ENCODE results near the gene OSBPL5.
"Not testable (repeated sequence)": the region's sequence is repeated elsewhere in the genome, so short reads cannot be mapped to it uniquely, and the experiment has no call there.

OSBPL5 gene

DNA sequence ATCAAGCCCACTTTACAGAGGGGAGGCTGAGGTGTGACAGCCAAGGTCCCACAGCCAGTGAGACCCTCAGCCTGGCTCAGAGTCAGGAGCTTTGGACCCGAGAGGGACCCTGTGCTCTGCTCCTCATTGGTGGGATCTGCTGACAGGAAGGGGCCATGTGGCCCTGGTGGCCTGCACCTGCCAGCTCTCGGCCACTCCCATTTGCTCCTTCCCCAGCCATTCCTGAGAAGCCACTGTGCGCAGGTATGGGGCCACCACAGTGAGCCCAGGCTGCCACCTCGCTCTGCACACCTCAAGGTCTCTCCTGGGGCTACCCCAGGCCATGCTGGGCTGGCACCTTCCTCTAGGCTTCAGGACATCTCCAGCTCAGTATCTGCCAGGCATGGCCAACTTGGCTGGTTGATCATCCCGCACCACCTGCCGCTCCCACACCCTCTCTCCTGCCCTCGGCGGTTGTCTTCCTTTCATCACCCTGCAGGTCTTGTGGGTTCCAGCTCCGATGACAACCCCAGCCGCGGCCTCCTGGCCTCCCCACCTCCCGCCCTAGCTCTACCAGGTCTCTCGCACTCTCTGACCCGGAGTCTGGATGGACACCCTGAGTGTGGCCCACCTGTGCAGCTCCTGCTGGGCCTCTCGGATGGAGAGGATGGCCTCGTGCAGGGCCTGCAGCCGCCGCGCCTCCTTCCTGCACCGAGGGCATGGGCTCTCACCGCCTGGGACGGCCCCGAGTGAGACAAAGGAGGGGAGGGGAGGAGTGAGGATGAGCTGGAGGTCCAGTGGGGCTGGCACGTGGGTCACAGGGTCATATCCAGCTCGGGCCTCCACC is 75.7 kb downstream of the OSBPL5 start:
- DNase-seq (ENCODE audit: low read depth in 2 of 3, low spot score in 2 of 3) = no peak

DNA sequence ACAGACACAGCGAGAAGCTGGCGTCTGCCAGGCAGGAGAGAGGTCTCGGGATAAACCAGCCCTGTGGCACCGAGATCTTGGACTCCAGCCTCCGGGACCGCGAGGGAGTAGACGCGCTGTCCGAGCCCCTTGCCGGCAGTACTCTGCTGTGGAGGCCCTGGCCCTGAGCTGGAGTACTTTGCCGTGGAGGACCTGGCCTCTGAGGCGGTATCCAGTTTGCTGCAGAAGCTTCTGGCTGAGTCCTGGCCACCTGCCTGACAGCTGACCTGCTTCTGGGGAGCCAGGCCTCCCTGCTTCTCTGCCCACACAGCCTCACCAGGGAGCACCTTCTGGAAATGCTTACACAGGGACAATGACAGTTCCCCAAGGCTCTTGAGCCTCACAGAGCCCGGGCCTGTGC is 76.3 kb downstream of the OSBPL5 start:
- no peak for DNase-seq (ENCODE audit: low read depth in 2 of 3, low spot score in 2 of 3)

DNA sequence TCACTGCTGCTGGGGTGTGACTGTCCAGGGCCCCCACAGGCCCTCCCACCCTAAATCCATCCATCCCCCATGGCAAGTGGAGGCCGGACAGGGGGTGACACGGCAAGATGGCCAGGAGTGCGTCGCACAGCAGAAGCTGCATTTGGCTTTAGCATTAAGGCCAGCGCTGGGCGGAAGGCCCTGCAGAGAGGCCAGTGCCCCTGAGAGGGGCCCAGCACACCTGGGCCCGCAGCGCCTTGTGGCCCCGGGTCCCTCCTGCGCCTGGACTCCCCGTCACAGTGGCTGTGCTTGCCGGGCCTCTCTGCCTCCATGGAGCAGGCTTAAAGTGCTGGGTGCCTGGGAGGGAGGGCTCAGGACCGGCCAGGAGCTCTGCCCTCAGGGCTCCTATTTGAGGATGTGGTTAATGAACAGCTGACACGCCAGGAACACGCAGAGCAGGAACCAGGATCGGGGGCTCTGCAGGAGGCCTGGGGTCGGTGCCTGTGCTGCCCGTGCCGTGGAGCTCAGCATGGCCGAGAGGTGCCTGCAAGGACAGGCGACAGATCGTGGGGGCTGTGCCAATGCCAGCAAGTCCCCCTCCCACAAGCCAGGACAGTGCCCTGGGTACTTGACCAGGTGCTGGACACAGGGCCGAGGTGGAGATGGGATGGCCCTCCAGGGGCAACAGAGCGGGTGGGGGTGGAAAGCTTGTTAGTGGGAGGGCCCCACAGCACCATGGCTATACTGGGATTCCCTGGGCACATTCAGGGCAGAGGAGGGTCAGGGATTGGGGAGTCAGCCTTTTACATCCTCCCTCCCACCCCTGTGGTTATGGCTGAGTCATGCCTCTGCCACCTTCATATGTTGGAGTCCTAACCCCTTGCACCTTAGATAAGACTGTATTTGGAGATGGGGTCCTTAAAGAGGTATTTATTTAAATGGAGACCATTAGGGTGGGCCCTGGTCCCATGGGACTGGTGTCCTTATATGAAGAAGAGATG is 77.0 kb downstream of the OSBPL5 start:
- no peak for DNase-seq (ENCODE audit: low read depth in 2 of 3, low spot score in 2 of 3)

DNA sequence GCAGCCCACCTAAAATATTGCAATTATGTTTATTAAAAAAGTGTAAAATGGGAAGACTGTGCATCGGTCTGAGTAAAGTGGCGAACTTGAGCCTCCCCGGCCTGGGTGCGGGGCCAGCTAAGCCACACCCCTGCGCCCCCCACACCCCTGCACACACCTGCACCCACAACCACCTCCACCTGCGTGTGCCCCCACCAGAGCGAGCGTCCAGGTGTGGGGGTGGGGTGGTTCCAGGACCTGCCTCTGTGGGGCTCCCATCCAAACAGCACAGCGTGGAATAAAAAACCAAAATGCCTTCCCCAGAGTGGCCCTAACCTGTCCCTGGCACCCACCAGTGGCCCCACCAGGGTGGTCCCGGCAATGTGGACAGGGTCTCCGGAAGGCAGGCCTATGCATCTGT is 77.7 kb downstream of the OSBPL5 start:
- DNase-seq (ENCODE audit: low read depth in 2 of 3, low spot score in 2 of 3) = no peak

DNA sequence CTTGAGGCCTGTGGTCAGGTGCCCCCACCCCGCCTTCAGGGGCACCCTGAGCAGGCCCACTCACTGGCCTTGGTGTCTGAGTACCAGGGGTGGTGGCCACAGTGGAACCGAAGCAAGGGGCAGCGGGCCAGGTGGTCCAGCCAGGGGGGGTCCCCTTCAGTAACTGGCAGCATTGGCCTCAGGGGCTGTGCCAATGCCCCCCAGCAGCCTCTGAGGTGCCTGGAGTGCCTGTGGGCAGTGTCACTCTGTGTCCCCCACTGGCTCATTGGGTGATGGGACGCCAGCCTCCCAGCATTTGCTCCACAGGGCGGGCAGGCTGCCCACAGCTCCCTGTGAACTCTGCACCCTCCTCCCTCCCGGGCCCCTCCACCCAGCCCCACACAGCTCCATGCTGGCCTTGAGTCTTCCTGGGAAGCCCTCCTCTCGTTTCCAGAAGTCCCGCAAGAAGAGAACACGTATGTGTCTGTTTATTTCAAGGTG is 78.4 kb downstream of the OSBPL5 start:
- DNase-seq (ENCODE audit: low read depth in 2 of 3, low spot score in 2 of 3) = no peak

DNA sequence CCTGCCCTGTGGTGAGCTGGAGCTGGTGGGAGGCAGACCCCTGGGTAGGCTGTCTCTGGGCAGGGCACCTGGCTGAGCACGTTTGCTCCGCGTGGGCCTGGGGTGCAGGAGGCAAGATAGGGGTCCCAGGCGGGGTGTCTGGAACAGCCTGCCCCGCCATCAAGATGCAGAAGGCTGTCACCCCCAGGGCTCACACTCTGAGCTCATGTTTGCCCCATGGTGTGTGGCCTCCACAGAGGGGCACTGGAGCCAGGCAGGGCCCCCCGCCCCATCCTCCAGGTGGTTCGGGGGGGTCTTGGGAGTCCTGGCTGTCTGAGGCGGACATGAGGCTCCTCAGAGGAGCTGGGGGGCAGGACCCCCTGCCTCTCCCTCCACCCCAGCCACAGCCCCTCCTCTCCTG is 79.0 kb downstream of the OSBPL5 start:
- DNase-seq (ENCODE audit: low read depth in 2 of 3, low spot score in 2 of 3) = no peak

DNA sequence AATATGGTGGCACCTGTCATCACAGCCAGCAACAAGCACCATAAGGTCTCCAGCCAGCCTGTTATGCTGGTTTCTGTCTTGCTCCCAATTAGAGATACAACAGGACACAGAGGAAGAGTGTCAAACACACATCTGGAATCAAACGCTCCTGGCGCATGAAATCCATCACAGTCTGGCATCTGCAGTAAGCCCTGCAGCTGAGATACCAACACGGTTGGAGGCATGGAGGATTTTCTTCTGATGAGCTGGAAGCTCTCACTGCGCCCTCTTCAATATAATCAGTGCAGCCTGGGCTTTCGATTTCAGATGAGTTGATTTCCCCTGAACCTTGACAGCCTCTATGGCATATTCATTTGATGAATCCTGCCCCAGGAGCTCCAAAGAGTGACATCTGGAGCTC is 80.1 kb downstream of the OSBPL5 start:
- DNase-seq (ENCODE audit: low read depth in 2 of 3, low spot score in 2 of 3) = no peak

DNA sequence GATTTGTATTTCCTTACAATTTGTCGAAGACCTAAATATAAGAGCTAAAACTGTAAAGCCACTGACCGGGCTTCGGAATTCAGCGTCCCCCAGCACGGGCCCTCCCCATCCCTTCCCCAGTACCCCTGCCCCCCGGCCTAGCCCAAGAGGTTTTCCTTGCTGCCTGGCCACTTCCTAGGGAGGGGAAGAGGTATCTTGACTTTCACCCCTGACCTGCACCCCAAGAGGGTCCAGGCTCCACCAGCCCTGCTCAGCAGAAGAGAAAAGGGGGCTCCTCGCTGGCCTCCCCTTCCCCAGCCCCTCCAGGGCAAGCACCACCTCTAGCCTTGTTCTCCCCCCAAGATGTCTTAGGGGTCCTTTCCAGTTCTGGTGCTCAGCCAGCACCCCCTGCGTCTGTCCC is 81.8 kb downstream of the OSBPL5 start:
- no peak for DNase-seq (ENCODE audit: low read depth in 2 of 3, low spot score in 2 of 3)

DNA sequence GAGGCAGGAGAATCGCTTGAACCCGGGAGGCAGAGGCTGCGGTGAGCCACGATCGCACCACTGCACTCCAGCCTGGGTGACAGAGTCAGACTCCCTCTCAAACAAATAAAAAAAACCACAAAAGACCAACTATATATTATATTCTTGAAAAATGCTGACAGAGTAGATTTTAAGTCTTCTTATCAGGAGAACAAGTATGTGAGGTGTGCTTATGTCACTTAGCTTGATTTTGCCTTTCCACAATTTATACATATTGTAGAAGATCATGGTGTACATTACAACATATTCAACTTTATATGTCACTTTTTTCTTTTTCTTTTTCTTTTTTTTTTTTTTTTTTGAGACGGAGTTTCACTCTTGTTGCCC is 83.7 kb downstream of the OSBPL5 start:
- DNase-seq (ENCODE audit: low read depth in 2 of 3, low spot score in 2 of 3) = no peak

DNA sequence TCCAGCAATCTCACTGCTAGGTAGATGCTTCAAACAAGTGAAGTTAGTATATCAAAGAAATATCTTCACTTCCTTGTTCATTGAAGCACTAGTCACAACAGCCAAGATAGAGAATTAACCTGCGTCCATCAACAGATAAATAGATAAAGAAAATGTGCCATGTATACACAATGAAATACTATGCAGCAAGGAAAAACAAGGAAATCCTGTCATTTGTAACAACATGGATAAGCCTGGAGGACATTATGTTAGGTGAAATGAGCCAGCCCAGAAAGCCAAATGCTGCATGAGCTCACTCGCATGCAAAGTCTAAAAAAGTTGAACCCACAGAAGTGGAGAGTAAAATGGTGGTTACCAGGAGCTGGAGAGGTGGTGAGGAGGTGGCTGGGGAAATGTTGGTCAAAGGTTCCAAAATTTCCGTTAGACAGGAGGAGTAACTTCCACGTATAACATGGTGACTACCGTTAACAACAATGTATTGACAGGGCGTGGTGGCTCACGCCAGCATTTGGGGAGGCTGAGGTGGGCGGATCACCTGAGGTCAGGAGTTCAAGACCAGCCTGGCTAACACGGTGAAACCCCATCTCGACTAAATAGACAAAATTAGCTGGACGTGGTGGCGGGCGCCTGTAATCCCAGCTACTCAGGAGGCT is 84.3 kb downstream of the OSBPL5 start:
- no peak for DNase-seq (ENCODE audit: low read depth in 2 of 3, low spot score in 2 of 3)

DNA sequence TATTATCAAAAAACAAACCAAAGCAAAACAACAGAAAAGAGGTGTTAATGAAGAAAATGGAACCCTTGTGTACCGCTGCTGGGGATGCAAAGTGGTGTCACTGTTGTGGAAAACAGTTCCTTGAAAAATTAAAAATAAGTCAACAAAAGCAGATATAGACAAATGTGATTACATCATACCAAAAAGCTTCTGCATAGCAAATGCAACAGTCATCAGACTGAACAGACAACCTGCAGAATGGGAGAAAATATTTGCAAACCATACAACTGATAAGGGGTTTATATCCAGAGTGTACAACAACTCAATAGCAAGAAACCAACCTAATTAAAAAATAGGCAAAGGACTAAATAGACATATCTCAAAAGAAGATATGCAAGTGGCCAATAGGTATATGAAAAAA is 85.0 kb downstream of the OSBPL5 start:
- no peak for DNase-seq (ENCODE audit: low read depth in 2 of 3, low spot score in 2 of 3)

DNA sequence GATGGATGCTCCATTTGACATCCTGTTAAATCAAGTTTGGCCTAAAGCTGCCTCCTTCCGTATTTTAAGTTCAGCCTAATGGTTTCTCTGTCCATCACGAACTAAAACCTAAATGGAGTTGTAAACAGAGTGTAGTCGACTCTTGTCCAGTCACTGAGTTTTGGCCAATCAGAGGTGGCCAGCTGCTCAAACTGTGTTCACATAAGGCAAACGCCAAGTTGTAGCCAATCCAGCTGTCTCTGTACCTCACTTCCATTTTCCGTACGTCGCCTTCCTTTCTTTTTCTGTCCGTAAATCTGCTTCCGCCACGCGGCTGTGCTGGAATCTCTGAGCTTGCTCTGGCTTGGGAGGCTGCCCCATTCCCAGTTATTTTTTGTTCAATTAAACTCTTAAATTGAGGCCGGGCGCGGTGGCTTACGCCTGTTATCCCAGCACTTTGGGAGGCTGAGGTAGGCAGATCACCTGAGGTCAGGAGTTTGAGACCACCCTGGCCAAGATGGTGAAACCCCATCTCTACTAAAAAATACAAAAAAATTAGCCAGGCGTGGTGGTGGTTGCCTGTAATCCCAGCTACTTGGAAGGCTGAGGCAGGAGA is 87.2 kb downstream of the OSBPL5 start:
- no peak for DNase-seq (ENCODE audit: low read depth in 2 of 3, low spot score in 2 of 3)

DNA sequence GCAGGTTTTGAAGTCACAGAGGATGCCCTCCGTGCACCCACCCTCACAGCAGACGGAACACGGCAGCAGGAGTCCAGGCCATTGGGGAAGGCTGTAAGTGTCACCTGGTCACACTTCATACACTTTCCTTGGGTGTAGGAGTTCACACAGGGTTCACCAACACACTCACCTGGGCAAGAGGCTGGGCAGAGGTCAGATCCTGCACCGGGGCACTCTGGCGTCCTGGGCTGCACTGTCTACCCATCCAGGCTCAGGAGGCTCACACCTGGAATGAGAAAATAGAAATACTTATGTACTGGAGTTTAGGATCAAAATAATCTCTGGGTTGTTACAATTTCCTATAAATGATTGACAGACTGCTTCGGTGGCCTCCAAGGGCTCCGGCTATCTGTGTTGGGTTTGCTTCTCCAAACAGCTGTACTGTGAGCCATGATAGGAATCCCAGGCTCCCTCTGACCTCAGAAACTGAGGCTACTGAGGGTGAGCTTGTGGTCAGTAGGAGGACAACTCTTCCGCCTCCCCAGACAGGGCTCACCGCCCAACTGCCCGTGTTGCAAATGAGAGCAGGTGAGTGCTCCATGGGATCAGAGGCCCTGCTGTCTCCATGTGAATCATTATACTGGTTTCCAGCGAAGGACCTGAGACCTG is 87.8 kb downstream of the OSBPL5 start:
- DNase-seq (ENCODE audit: low read depth in 2 of 3, low spot score in 2 of 3) = no peak

DNA sequence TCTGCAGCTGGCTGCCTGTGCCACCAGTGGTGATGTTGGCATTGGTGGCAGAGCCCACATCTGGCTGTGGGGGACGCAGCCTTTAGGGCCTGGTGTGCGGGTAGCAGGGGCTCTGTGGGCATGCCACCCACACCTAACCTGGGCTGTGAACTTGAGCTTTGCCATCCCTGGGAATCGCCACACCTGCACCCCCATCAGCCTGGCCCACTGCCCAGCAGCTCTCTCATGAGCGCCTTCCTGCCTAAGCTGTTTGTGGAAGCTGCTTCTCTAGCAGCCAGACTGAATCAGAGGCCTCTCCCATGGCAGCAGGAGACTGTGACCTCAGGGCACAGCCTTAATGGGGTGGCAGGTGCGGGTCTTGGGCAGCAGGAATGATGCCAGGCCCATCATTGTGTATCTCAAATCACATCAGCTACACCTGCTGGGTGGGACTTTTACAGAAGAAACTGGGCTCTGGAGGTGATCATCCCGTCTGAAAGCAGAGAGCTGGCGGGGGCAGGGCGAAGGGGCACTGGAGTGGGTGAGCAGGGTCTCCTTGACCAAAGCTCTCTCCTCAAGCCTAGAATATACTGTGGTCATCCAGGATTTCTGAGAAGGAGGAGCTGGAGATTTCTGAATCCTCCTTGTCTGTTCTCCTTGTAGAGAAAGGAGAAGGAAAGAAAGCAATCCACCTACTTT is 90.1 kb downstream of the OSBPL5 start:
- no peak for DNase-seq (ENCODE audit: low read depth in 2 of 3, low spot score in 2 of 3)

DNA sequence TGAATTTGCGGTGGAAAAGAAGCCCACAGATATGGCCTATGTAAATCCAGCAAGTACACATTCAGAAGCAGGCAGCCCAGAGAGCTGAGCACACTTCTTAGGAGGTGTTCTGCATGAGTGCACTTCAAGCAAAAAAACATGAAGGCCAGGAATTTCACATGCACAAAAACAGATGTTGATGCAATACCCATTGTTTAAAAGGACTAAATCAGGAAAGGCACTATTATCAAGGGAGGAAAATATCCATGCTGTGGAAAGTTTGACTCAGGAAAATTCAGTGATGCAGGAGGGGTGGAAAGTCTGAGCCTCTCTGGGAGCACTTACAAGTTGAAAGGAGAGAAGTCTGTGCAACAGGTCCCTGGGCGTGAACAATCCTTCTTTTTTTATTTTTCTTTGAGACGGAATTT is 92.1 kb downstream of the OSBPL5 start:
- DNase-seq (ENCODE audit: low read depth in 2 of 3, low spot score in 2 of 3) = no peak

DNA sequence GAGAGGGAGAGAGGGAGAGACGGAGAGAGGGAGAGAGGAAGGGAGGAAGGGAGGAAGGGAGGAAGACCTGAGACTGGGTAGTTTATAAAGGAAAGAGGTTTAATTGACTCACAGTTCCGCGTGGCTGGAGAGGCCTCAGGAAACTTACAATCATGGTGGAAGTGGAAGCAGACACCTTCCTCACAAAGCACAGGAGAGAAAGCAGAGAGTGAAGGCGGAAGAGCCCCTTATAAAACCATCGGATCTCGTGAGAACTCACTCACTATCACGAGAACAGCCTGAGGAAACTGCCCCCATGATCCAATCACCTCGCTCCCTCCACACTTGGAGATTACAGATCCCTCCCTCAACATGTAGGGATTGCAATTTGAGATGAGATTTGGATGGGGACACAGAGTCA is 95.7 kb downstream of the OSBPL5 start:
- no peak for DNase-seq (ENCODE audit: low read depth in 2 of 3, low spot score in 2 of 3)

DNA sequence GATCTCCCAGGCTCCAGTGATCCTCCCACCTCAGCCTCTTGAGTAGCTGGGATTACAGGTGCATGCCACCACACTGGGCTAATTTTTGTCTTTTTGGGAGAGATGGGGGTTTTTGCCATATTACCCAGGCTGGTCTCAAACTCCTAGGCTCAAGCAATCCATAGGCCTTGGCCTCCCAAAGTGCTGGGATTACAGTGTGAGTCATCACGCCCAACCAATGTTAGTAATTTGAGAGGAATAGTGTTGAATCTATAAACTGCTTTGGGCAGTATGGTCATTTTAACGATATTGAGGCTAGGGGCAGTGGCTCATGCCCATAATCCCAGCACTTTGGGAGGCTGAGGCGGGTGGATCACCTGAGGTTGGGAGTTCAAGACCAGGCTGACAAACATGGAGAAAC is 98.8 kb downstream of the OSBPL5 start:
- not testable (repeated sequence) for DNase-seq (ENCODE audit: low read depth in 2 of 3, low spot score in 2 of 3)

DNA sequence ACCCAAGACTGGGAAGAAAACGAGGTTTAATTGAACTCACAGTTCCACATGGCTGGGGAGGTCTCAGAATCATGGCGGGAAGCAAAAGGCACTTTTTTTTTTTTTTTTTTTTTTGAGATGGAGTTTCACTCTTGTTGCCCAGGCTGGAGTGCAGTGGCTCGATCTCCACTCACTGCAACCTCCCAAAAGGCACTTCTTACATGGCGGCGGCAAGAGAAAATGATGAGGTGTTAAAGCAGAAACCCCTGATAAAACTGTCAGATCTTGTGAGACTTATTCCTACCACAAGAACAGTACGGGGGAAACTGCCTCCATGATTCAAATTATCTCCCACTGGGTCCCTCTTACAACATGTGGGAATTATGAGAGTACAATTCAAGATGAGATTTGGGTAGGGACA is 100.4 kb downstream of the OSBPL5 start:
- not testable (repeated sequence) for DNase-seq (ENCODE audit: low read depth in 2 of 3, low spot score in 2 of 3)

DNA sequence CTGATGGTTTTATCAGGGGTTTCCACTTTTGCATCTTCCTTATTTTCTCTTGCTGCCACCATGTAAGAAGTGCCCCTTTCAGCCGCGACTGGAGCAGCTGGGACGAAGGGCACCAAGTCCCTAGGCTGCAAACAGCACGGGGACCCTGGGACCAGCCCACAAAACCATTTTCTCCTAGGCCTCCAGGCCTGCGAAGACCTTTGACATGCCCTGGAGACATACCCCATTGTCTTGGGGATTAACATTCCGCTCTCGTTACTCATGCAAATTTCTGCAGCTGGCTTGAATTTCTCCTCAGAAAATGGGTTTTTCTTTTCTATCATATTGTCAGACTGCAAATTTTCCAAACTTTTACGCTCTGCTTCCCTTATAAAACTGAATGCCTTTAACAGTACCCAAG is 101.2 kb downstream of the OSBPL5 start:
- DNase-seq (ENCODE audit: low read depth in 2 of 3, low spot score in 2 of 3) = not testable (repeated sequence)

DNA sequence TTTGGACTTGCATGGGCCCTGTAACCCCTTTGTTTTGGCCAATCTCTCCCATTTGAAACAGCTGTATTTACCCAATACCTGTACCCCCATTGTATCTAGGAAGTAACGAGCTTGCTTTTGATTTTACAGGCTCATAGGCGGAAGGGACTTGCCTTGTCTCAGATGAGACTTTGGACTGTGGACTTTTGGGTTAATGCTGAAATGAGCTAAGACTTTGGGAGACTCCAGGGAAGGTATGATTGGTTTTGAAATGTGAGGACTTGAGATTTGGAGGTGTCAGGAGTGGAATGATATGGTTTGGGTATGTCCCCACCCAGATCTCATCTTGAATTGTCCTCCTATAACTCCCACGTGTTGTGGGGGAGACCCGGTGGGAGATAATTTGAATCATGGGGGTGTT is 101.7 kb downstream of the OSBPL5 start:
- not testable (repeated sequence) for DNase-seq (ENCODE audit: low read depth in 2 of 3, low spot score in 2 of 3)
